HEK293 (cell line): ENCODE measurements around the gene PIK3C2B.

Source experiments
- KLF16 ChIP-seq: fragments of 450-650 bp; formaldehyde crosslinking; IDR thresholded peaks from 2 replicates; pipeline ENCODE4 v1.5.1; 2017; ENCODE audit warnings: missing biosample characterization, missing genetic modification characterization
- TCF7L2 ChIP-seq: IDR thresholded peaks from 2 replicates; pipeline ENCODE4 v1.6.1; 2011; ENCODE audit warnings: low read depth, mild to moderate bottlenecking, inconsistent platforms, low read length, moderate library complexity, borderline replicate concordance
- ZBTB1 ChIP-seq: fragments of 450-650 bp; formaldehyde crosslinking; IDR thresholded peaks from 2 replicates; pipeline ENCODE4 v1.5.1; 2016; ENCODE audit warnings: missing biosample characterization, missing genetic modification characterization
- ZNF311 ChIP-seq: fragments of 450-650 bp; formaldehyde crosslinking; IDR thresholded peaks from 2 replicates; pipeline ENCODE4 v1.5.1; 2017; ENCODE audit warnings: missing biosample characterization, missing genetic modification characterization, borderline replicate concordance
- ZNF394 ChIP-seq: fragments of 450-650 bp; formaldehyde crosslinking; IDR thresholded peaks from 2 replicates; pipeline ENCODE4 v1.5.1; 2016; ENCODE audit warnings: missing biosample characterization, missing genetic modification characterization, mild to moderate bottlenecking, moderate library complexity, borderline replicate concordance
- ZNF529 ChIP-seq: fragments of 450-650 bp; formaldehyde crosslinking; IDR thresholded peaks from 2 replicates; pipeline ENCODE4 v1.5.1; 2017; ENCODE audit warnings: missing genetic modification characterization, missing biosample characterization; ENCODE audit not compliant: insufficient replicate concordance
- ZNF670 ChIP-seq: fragments of 450-650 bp; formaldehyde crosslinking; IDR thresholded peaks from 2 replicates; pipeline ENCODE4 v1.5.1; 2016; ENCODE audit warnings: missing biosample characterization, missing genetic modification characterization, low read depth
- TF ChIP-seq, protein P1 (sequence below): fragments of 450-650 bp; formaldehyde crosslinking; IDR thresholded peaks from 2 replicates; pipeline ENCODE4 v1.5.1; 2016; ENCODE audit warnings: missing biosample characterization, missing genetic modification characterization
- TF ChIP-seq, protein P2 (sequence below): fragments of 450-650 bp; formaldehyde crosslinking; IDR thresholded peaks from 2 replicates; pipeline ENCODE4 v1.5.1; 2016; ENCODE audit warnings: missing biosample characterization, missing genetic modification characterization

DNA sequence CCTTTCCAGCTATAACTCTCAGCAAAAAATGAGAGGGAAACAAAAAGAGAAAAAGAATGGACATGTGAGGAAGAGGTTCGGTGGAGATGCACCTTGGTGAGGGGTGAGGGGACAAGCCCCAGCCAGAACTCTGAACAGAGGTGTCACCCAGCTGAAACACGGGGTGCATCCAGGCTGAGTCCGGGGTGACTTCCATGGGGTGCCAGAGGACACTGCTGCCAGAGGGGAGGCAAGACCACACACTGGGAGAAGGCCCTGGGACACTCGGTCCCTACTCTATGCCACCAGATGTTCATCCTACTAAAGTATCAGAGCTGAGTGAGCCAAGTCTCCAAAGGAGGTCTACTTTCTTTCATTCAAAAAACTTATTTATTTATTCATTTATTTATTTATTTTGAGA lies 46.9 kb downstream of the PIK3C2B start:
- TF ChIP-seq, protein P1, sequence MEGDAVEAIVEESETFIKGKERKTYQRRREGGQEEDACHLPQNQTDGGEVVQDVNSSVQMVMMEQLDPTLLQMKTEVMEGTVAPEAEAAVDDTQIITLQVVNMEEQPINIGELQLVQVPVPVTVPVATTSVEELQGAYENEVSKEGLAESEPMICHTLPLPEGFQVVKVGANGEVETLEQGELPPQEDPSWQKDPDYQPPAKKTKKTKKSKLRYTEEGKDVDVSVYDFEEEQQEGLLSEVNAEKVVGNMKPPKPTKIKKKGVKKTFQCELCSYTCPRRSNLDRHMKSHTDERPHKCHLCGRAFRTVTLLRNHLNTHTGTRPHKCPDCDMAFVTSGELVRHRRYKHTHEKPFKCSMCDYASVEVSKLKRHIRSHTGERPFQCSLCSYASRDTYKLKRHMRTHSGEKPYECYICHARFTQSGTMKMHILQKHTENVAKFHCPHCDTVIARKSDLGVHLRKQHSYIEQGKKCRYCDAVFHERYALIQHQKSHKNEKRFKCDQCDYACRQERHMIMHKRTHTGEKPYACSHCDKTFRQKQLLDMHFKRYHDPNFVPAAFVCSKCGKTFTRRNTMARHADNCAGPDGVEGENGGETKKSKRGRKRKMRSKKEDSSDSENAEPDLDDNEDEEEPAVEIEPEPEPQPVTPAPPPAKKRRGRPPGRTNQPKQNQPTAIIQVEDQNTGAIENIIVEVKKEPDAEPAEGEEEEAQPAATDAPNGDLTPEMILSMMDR (tag by site-specific recombination) = no peak
- TF ChIP-seq KLF16 (tag by site-specific recombination) (no peak), ZNF670 (no peak), ZBTB1 (tag by site-specific recombination) (no peak), ZNF394 (tag by site-specific recombination) (no peak), ZNF311 (tag by site-specific recombination) (no peak), ZNF529 (tag by site-specific recombination) (no peak), TCF7L2 (no peak)
- TF ChIP-seq, protein P2, sequence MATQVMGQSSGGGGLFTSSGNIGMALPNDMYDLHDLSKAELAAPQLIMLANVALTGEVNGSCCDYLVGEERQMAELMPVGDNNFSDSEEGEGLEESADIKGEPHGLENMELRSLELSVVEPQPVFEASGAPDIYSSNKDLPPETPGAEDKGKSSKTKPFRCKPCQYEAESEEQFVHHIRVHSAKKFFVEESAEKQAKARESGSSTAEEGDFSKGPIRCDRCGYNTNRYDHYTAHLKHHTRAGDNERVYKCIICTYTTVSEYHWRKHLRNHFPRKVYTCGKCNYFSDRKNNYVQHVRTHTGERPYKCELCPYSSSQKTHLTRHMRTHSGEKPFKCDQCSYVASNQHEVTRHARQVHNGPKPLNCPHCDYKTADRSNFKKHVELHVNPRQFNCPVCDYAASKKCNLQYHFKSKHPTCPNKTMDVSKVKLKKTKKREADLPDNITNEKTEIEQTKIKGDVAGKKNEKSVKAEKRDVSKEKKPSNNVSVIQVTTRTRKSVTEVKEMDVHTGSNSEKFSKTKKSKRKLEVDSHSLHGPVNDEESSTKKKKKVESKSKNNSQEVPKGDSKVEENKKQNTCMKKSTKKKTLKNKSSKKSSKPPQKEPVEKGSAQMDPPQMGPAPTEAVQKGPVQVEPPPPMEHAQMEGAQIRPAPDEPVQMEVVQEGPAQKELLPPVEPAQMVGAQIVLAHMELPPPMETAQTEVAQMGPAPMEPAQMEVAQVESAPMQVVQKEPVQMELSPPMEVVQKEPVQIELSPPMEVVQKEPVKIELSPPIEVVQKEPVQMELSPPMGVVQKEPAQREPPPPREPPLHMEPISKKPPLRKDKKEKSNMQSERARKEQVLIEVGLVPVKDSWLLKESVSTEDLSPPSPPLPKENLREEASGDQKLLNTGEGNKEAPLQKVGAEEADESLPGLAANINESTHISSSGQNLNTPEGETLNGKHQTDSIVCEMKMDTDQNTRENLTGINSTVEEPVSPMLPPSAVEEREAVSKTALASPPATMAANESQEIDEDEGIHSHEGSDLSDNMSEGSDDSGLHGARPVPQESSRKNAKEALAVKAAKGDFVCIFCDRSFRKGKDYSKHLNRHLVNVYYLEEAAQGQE (tag by site-specific recombination) = no peak
